NB4 (cell line): ENCODE data around the gene MAPK8IP3.

Experiments
- POLR2A ChIP-seq: IDR thresholded peaks from 2 replicates; pipeline ENCODE4 v1.6.1; 2011; ENCODE audit warnings: mild to moderate bottlenecking; ENCODE audit not compliant: insufficient read length; ENCODE audit errors: extremely low read depth
- TF ChIP-seq, protein P1 (sequence below): IDR thresholded peaks from one replicate; pipeline ENCODE4 v1.5.1; 2012; ENCODE audit warnings: low read depth, low read length

- TF ChIP-seq, protein P1, sequence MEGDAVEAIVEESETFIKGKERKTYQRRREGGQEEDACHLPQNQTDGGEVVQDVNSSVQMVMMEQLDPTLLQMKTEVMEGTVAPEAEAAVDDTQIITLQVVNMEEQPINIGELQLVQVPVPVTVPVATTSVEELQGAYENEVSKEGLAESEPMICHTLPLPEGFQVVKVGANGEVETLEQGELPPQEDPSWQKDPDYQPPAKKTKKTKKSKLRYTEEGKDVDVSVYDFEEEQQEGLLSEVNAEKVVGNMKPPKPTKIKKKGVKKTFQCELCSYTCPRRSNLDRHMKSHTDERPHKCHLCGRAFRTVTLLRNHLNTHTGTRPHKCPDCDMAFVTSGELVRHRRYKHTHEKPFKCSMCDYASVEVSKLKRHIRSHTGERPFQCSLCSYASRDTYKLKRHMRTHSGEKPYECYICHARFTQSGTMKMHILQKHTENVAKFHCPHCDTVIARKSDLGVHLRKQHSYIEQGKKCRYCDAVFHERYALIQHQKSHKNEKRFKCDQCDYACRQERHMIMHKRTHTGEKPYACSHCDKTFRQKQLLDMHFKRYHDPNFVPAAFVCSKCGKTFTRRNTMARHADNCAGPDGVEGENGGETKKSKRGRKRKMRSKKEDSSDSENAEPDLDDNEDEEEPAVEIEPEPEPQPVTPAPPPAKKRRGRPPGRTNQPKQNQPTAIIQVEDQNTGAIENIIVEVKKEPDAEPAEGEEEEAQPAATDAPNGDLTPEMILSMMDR: no peak
- no peak for TF ChIP-seq POLR2A
Observed at GRCh38 chr16:1786242-1787055, 80.5 kb downstream of the MAPK8IP3 start.
